Activated naive CD8-positive, alpha-beta T cell treated with anti-CD3 and anti-CD28 coated beads for 36 hours (primary cell): ENCODE measurements around the gene PPP1R9A. TPM values are rescaled to one million over a fixed set of nuclear protein-coding genes. Genes with fewer than 3 reads are reported as not detected.

Source experiments
- DNase-seq: peaks from one replicate; pipeline ENCODE4 v3.0.0; 2021
- H3K27ac Mint-ChIP-seq: one replicate; pipeline ENCODE4 v1.8.0; 2022; ENCODE audit warnings: mild to moderate bottlenecking, moderate library complexity, mixed read lengths
- H3K27me3 Mint-ChIP-seq: one replicate; pipeline ENCODE4 v1.8.0; 2022; ENCODE audit warnings: mild to moderate bottlenecking, mixed read lengths
- H3K36me3 Mint-ChIP-seq: one replicate; pipeline ENCODE4 v1.8.0; 2021; ENCODE audit warnings: mild to moderate bottlenecking, mixed read lengths
- H3K4me1 Mint-ChIP-seq: one replicate; pipeline ENCODE4 v1.8.0; 2021; ENCODE audit warnings: mixed read lengths
- H3K4me3 Mint-ChIP-seq: one replicate; pipeline ENCODE4 v1.8.0; 2022; ENCODE audit warnings: mild to moderate bottlenecking, moderate library complexity, mixed read lengths
- H3K9me3 Mint-ChIP-seq: one replicate; pipeline ENCODE4 v1.8.0; 2022; ENCODE audit warnings: mixed read lengths
- total RNA-seq, 2 experiments: library from RNA; stranded (reverse); gene quantifications; one replicate each; pipeline ENCODE4 v1.2.3, GENCODE V29; 2021

PPP1R9A gene
- under 1 TPM; 0.08 to 0.16 TPM for total RNA-seq

- no peak for DNase-seq
- peaks cover 57% of the 10 kb centered on the region for H3K27me3 Mint-ChIP-seq
- no peaks in the 10 kb centered on the region for H3K4me1 Mint-ChIP-seq
- H3K9me3 Mint-ChIP-seq = no peaks in the 10 kb centered on the region
- no peaks in the 10 kb centered on the region for H3K36me3 Mint-ChIP-seq
- H3K27ac Mint-ChIP-seq = no peak within 1 kb of the TSS
- H3K4me3 Mint-ChIP-seq = no peak within 1 kb of the TSS
These were observed at the start of gene PPP1R9A for GRCh38 chr7:94907026-94907810. PPP1R9A (plus strand) TSS chr7:94907594; CDS start chr7:94910114, 2,520 bp downstream.

- no peak overlapping the region for H3K4me3 Mint-ChIP-seq
- no peaks in the 10 kb centered on the region for H3K36me3 Mint-ChIP-seq
- no peaks in the 10 kb centered on the region for H3K4me1 Mint-ChIP-seq
- no peak for DNase-seq
- no peak overlapping the region for H3K27ac Mint-ChIP-seq
- H3K9me3 Mint-ChIP-seq = no peaks in the 10 kb centered on the region
- peaks cover 6% of the 10 kb centered on the region for H3K27me3 Mint-ChIP-seq
These were observed 36.3 kb upstream of the PPP1R9A start for GRCh38 chr7:94871132-94871531.

GRCh38 chr7:94873239-94873638 lies 34.2 kb upstream of the PPP1R9A start:
- DNase-seq = no peak
- H3K27me3 Mint-ChIP-seq = peaks cover 6% of the 10 kb centered on the region
- H3K4me1 Mint-ChIP-seq = no peaks in the 10 kb centered on the region
- H3K9me3 Mint-ChIP-seq = peaks cover 5% of the 10 kb centered on the region
- no peak overlapping the region for H3K27ac Mint-ChIP-seq
- H3K4me3 Mint-ChIP-seq = no peak overlapping the region
- H3K36me3 Mint-ChIP-seq = peaks cover 1% of the 10 kb centered on the region

GRCh38 chr7:94874036-94874785 lies 33.2 kb upstream of the PPP1R9A start:
- Mint-ChIP-seq H3K36me3 (peaks cover 1% of the 10 kb centered on the region), H3K27me3 (peaks cover 6% of the 10 kb centered on the region), H3K4me1 (no peaks in the 10 kb centered on the region), H3K27ac (no peak overlapping the region), H3K9me3 (peaks cover 10% of the 10 kb centered on the region), H3K4me3 (no peak overlapping the region)
- DNase-seq = no peak

- DNase-seq = no peak
- Mint-ChIP-seq H3K27ac (no peak overlapping the region), H3K4me3 (no peak overlapping the region), H3K9me3 (peaks cover 10% of the 10 kb centered on the region), H3K27me3 (peaks cover 6% of the 10 kb centered on the region), H3K4me1 (no peaks in the 10 kb centered on the region), H3K36me3 (peaks cover 1% of the 10 kb centered on the region)
These were observed 32.2 kb upstream of the PPP1R9A start for GRCh38 chr7:94875201-94875600.

GRCh38 chr7:94877731-94878670 lies 29.4 kb upstream of the PPP1R9A start:
- peaks cover 10% of the 10 kb centered on the region for H3K9me3 Mint-ChIP-seq
- H3K27ac Mint-ChIP-seq = no peak overlapping the region
- H3K27me3 Mint-ChIP-seq = peaks cover 6% of the 10 kb centered on the region
- H3K4me3 Mint-ChIP-seq = no peak overlapping the region
- H3K4me1 Mint-ChIP-seq = no peaks in the 10 kb centered on the region
- H3K36me3 Mint-ChIP-seq = peaks cover 1% of the 10 kb centered on the region
- no peak for DNase-seq

- peaks cover 6% of the 10 kb centered on the region for H3K9me3 Mint-ChIP-seq
These were observed 24.5 kb upstream of the PPP1R9A start for GRCh38 chr7:94882891-94883290.

GRCh38 chr7:94883616-94884015 lies 23.8 kb upstream of the PPP1R9A start:
- Mint-ChIP-seq H3K36me3 (no peaks in the 10 kb centered on the region), H3K27ac (no peak overlapping the region), H3K9me3 (peaks cover 2% of the 10 kb centered on the region), H3K4me1 (no peaks in the 10 kb centered on the region), H3K4me3 (no peak overlapping the region), H3K27me3 (peaks cover 9% of the 10 kb centered on the region)
- DNase-seq = no peak

More at GRCh38 chr7:94882891-94883290, 24.5 kb upstream of the PPP1R9A start:
- H3K27me3 Mint-ChIP-seq = peaks cover 9% of the 10 kb centered on the region
- H3K4me1 Mint-ChIP-seq = no peaks in the 10 kb centered on the region
- peaks cover under 1% of the 10 kb centered on the region for H3K36me3 Mint-ChIP-seq
- no peak overlapping the region for H3K27ac Mint-ChIP-seq
- H3K4me3 Mint-ChIP-seq = no peak overlapping the region
- no peak for DNase-seq

- H3K27ac Mint-ChIP-seq = no peak overlapping the region
- no peaks in the 10 kb centered on the region for H3K36me3 Mint-ChIP-seq
These were observed 18.8 kb upstream of the PPP1R9A start for GRCh38 chr7:94888551-94888950.

GRCh38 chr7:94888995-94889523 lies 18.3 kb upstream of the PPP1R9A start:
- Mint-ChIP-seq H3K9me3 (no peaks in the 10 kb centered on the region), H3K4me1 (no peaks in the 10 kb centered on the region), H3K27me3 (peaks cover 9% of the 10 kb centered on the region), H3K4me3 (no peak overlapping the region), H3K27ac (no peak overlapping the region), H3K36me3 (no peaks in the 10 kb centered on the region)
- DNase-seq = no peak

More at GRCh38 chr7:94888551-94888950, 18.8 kb upstream of the PPP1R9A start:
- no peak for DNase-seq
- Mint-ChIP-seq H3K27me3 (peaks cover 9% of the 10 kb centered on the region), H3K4me3 (no peak overlapping the region), H3K4me1 (no peaks in the 10 kb centered on the region), H3K9me3 (no peaks in the 10 kb centered on the region)

GRCh38 chr7:94890216-94890615 lies 17.2 kb upstream of the PPP1R9A start:
- no peaks in the 10 kb centered on the region for H3K4me1 Mint-ChIP-seq
- H3K36me3 Mint-ChIP-seq = no peaks in the 10 kb centered on the region
- DNase-seq = no peak
- no peaks in the 10 kb centered on the region for H3K9me3 Mint-ChIP-seq
- H3K27ac Mint-ChIP-seq = no peak overlapping the region
- H3K27me3 Mint-ChIP-seq = peaks cover 4% of the 10 kb centered on the region
- H3K4me3 Mint-ChIP-seq = no peak overlapping the region

- H3K27ac Mint-ChIP-seq = no peak overlapping the region
- H3K27me3 Mint-ChIP-seq = peaks cover 4% of the 10 kb centered on the region
- H3K9me3 Mint-ChIP-seq = no peaks in the 10 kb centered on the region
- no peak overlapping the region for H3K4me3 Mint-ChIP-seq
- H3K4me1 Mint-ChIP-seq = no peaks in the 10 kb centered on the region
- no peak for DNase-seq
- H3K36me3 Mint-ChIP-seq = no peaks in the 10 kb centered on the region
These were observed 13.7 kb upstream of the PPP1R9A start for GRCh38 chr7:94893661-94894060.

- H3K4me3 Mint-ChIP-seq = no peak overlapping the region
- H3K27ac Mint-ChIP-seq = no peak overlapping the region
- no peaks in the 10 kb centered on the region for H3K36me3 Mint-ChIP-seq
- H3K27me3 Mint-ChIP-seq = peaks cover 13% of the 10 kb centered on the region
- no peaks in the 10 kb centered on the region for H3K4me1 Mint-ChIP-seq
- H3K9me3 Mint-ChIP-seq = no peaks in the 10 kb centered on the region
- DNase-seq = no peak
These were observed 9.9 kb upstream of the PPP1R9A start for GRCh38 chr7:94897541-94897940.

- Mint-ChIP-seq H3K4me3 (no peak overlapping the region), H3K27me3 (peaks cover 13% of the 10 kb centered on the region), H3K9me3 (no peaks in the 10 kb centered on the region), H3K36me3 (no peaks in the 10 kb centered on the region), H3K27ac (no peak overlapping the region), H3K4me1 (no peaks in the 10 kb centered on the region)
- no peak for DNase-seq
These were observed 9.1 kb upstream of the PPP1R9A start for GRCh38 chr7:94898340-94898739.
